H1 (cell line): ENCODE results near the gene SFTPB. TPM values are rescaled to one million over a fixed set of nuclear protein-coding genes. Genes with fewer than 3 reads are reported as not detected.

Source experiments
- CTCF ChIA-PET: fragments of 300-600 bp; sonication (Branson Sonifier 250); formaldehyde crosslinking; loops from one replicate; lab custom pipeline; 2021; ENCODE audit not compliant: partially characterized antibody; lab: Charles Lee
- POLR2A ChIA-PET: fragments of 300-600 bp; sonication (Branson Sonifier 250); formaldehyde crosslinking; loops from one replicate; lab custom pipeline; 2021; ENCODE audit warnings: inconsistent platforms; ENCODE audit not compliant: partially characterized antibody; lab: Charles Lee
- DNase-seq, 2 experiments: peaks; one replicate each; pipeline versions ENCODE4 v3.0.0 to v3.0.0-alpha.2; 2010 to 2022; ENCODE audit warnings: low spot score in 2 of 2, low read depth in 1 of 2, mixed read lengths in 1 of 2
- FAIRE-seq: peaks from 2 replicates; lab custom pipeline; 2011; peaks lifted over from hg19 to GRCh38; lab: Jason Lieb, UNC
- H2AFZ ChIP-seq: 2 replicates; pipeline ENCODE4 v1.8.1; 2012; ENCODE audit warnings: low read length, inconsistent platforms
- H2AK5ac ChIP-seq: 2 replicates; pipeline ENCODE4 v1.6.1; 2013; ENCODE audit warnings: low read depth, low read length
- H2BK120ac ChIP-seq: replicated peaks from 2 replicates; pipeline ENCODE3; 2013; ENCODE audit warnings: low read depth, low read length, inconsistent platforms
- H2BK12ac ChIP-seq: 2 replicates; pipeline ENCODE4 v1.6.1; 2013; ENCODE audit warnings: low read depth, low read length
- H2BK15ac ChIP-seq: 2 replicates; pipeline ENCODE4 v1.6.1; 2013; ENCODE audit warnings: low read length
- H2BK20ac ChIP-seq: 2 replicates; pipeline ENCODE4 v1.6.1; 2013; ENCODE audit warnings: low read length
- H2BK5ac ChIP-seq: 2 replicates; pipeline ENCODE4 v1.6.1; 2013; ENCODE audit warnings: low read depth, low read length
- H3K14ac ChIP-seq: 2 replicates; pipeline ENCODE4 v1.6.1; 2013; ENCODE audit warnings: inconsistent platforms; ENCODE audit not compliant: insufficient read length
- H3K18ac ChIP-seq: 2 replicates; pipeline ENCODE4 v1.6.1; 2013; ENCODE audit warnings: low read length; ENCODE audit errors: extremely low read depth
- H3K23ac ChIP-seq: 2 replicates; pipeline ENCODE4 v1.6.1; 2013; ENCODE audit warnings: inconsistent platforms; ENCODE audit not compliant: insufficient read length
- H3K23me2 ChIP-seq: 2 replicates; pipeline ENCODE4 v1.6.1; 2013; ENCODE audit warnings: low read depth, low read length
- H3K27ac ChIP-seq: 2 replicates; pipeline ENCODE4 v1.6.1; 2011; ENCODE audit warnings: low read depth, low read length, inconsistent platforms
- H3K27me3 ChIP-seq, 4 experiments: replicated peaks in 1 of 4; 1 replicate in 1 of 4; 2 replicates in 3 of 4; pipeline versions ENCODE4 v1.6.1 to v1.8.1; 2011 to 2013; ENCODE audit warnings: low read length in 3 of 4, mild to moderate bottlenecking in 3 of 4, inconsistent platforms in 2 of 4, mixed read lengths in 2 of 4, moderate library complexity in 1 of 4; ENCODE audit not compliant: control insufficient read depth in 3 of 4, insufficient read depth in 3 of 4; ENCODE audit errors: extremely low read depth in 1 of 4
- H3K36me3 ChIP-seq, 4 experiments: 2 replicates each; pipeline versions ENCODE4 v1.6.1 to v1.8.1; 2011 to 2013; ENCODE audit warnings: mild to moderate bottlenecking in 4 of 4, low read length in 3 of 4, moderate library complexity in 2 of 4, control low read depth in 1 of 4, inconsistent platforms in 1 of 4; ENCODE audit not compliant: insufficient read depth in 4 of 4, control insufficient read depth in 2 of 4
- H3K4ac ChIP-seq: replicated peaks from 2 replicates; pipeline ENCODE3; 2013; ENCODE audit warnings: low read length, low read depth, mixed read lengths, inconsistent platforms; ENCODE audit not compliant: insufficient read length
- H3K4me1 ChIP-seq, 4 experiments: replicated peaks in 1 of 4; 1 replicate in 1 of 4; 2 replicates in 3 of 4; pipeline versions ENCODE4 v1.6.1 to v1.8.1; 2011 to 2013; ENCODE audit warnings: low read length in 3 of 4, inconsistent platforms in 2 of 4, mixed read lengths in 1 of 4; ENCODE audit not compliant: insufficient read depth in 4 of 4, control insufficient read depth in 3 of 4
- H3K4me2 ChIP-seq, 2 experiments: 2 replicates each; pipeline versions ENCODE4 v1.6.1 to v1.8.1; 2011 to 2013; ENCODE audit warnings: low read depth in 2 of 2, low read length in 2 of 2, control low read depth in 1 of 2, inconsistent platforms in 1 of 2, mild to moderate bottlenecking in 1 of 2; ENCODE audit not compliant: insufficient read depth in 1 of 2
- H3K4me3 ChIP-seq, 4 experiments: fragments of 200-600, 300-600 bp in 1 of 4; sonication (generic), shearing (Covaris generic), sonication (Bioruptor Twin) in 1 of 4; 2 replicates each; pipeline versions ENCODE4 v1.5.1 to v1.8.1; 2011 to 2016; ENCODE audit warnings: low read length in 4 of 4, low read depth in 3 of 4, control low read depth in 2 of 4, inconsistent platforms in 2 of 4, mild to moderate bottlenecking in 2 of 4, mixed read lengths in 1 of 4, moderate library complexity in 1 of 4; ENCODE audit not compliant: insufficient read depth in 2 of 4; ENCODE audit errors: extremely low read depth in 1 of 4
- H3K56ac ChIP-seq: replicated peaks from 2 replicates; pipeline ENCODE3; 2013; ENCODE audit warnings: low read depth, mild to moderate bottlenecking, mixed read lengths, low read length, inconsistent platforms; ENCODE audit not compliant: insufficient read length
- H3K79me1 ChIP-seq: 2 replicates; pipeline ENCODE4 v1.6.1; 2013; ENCODE audit warnings: low read depth, low read length, control low read depth
- H3K79me2 ChIP-seq, 2 experiments: 2 replicates each; pipeline versions ENCODE4 v1.6.1 to v1.8.1; 2012 to 2013; ENCODE audit warnings: low read length in 2 of 2, mild to moderate bottlenecking in 2 of 2, inconsistent platforms in 1 of 2; ENCODE audit not compliant: insufficient read depth in 2 of 2, control insufficient read depth in 1 of 2
- H3K9ac ChIP-seq, 4 experiments: replicated peaks in 1 of 4; 1 replicate in 1 of 4; 2 replicates in 3 of 4; pipeline versions ENCODE4 v1.6.1 to v1.8.1; 2011 to 2013; ENCODE audit warnings: low read depth in 3 of 4, low read length in 3 of 4, control low read depth in 2 of 4, mild to moderate bottlenecking in 2 of 4, moderate library complexity in 2 of 4, inconsistent platforms in 1 of 4; ENCODE audit errors: extremely low read depth in 1 of 4
- H3K9me3 ChIP-seq, 2 experiments: 2 replicates each; pipeline versions ENCODE4 v1.6.1 to v1.8.1; 2012 to 2013; ENCODE audit warnings: mild to moderate bottlenecking in 2 of 2, moderate library complexity in 2 of 2, control low read depth in 1 of 2, inconsistent platforms in 1 of 2, low read depth in 1 of 2, low read length in 1 of 2, mixed read lengths in 1 of 2; ENCODE audit not compliant: insufficient read depth in 2 of 2
- H4K20me1 ChIP-seq, 2 experiments: replicated peaks in 1 of 2; 2 replicates each; pipeline versions ENCODE3 to v1.8.1; 2011 to 2013; ENCODE audit warnings: inconsistent platforms in 2 of 2, low read length in 2 of 2, mild to moderate bottlenecking in 1 of 2; ENCODE audit not compliant: insufficient read depth in 2 of 2, control insufficient read depth in 1 of 2
- H4K5ac ChIP-seq: 2 replicates; pipeline ENCODE4 v1.6.1; 2013; ENCODE audit warnings: low read length, low read depth, mixed read lengths, inconsistent platforms; ENCODE audit not compliant: insufficient read length
- H4K8ac ChIP-seq: 2 replicates; pipeline ENCODE4 v1.8.0; 2013; ENCODE audit warnings: mild to moderate bottlenecking, moderate library complexity, low read length, inconsistent platforms; ENCODE audit not compliant: insufficient read depth; ENCODE audit errors: extremely low read depth
- H4K91ac ChIP-seq: replicated peaks from 2 replicates; pipeline ENCODE3; 2013; ENCODE audit warnings: low read length, mixed read lengths, inconsistent platforms; ENCODE audit not compliant: insufficient read length
- ASH2L ChIP-seq: fragments of 200-600, 300-600 bp; sonication (generic); IDR thresholded peaks from one replicate; pipeline ENCODE4 v1.7.1; 2017; ENCODE audit warnings: low read length
- CBX8 ChIP-seq: fragments of 300-800, 300-1000 bp; sonication (generic); IDR thresholded peaks from 2 replicates; pipeline ENCODE4 v1.7.1; 2016; ENCODE audit warnings: low read depth, low read length, borderline replicate concordance
- GABPA ChIP-seq: IDR thresholded peaks from 2 replicates; pipeline ENCODE4 v1.6.1; 2011; ENCODE audit warnings: mild to moderate bottlenecking, low read length, moderate library complexity, borderline replicate concordance; ENCODE audit not compliant: insufficient read depth
- JUN ChIP-seq: IDR thresholded peaks from 2 replicates; pipeline ENCODE4 v1.6.1; 2011; ENCODE audit warnings: low read depth, mild to moderate bottlenecking, improper control_type of control experiment, low read length
- POLR2A ChIP-seq, 2 experiments: IDR thresholded peaks; 1 replicate in 1 of 2; 2 replicates in 1 of 2; pipeline ENCODE4 v1.6.1; 2011; ENCODE audit warnings: low read depth in 2 of 2, low read length in 2 of 2, mild to moderate bottlenecking in 2 of 2; ENCODE audit errors: control extremely low read depth in 1 of 2
- SIN3A ChIP-seq, 2 experiments: IDR thresholded peaks in 1 of 2; conservative IDR thresholded peaks in 1 of 2; 2 replicates each; pipeline ENCODE4 v1.6.1; 2011 to 2012; ENCODE audit warnings: low read length in 2 of 2, improper control_type of control experiment in 1 of 2, low read depth in 1 of 2, mild to moderate bottlenecking in 1 of 2
- TAF1 ChIP-seq: IDR thresholded peaks from 2 replicates; pipeline ENCODE4 v1.6.1; 2011; ENCODE audit warnings: mild to moderate bottlenecking, low read depth, low read length
- WGBS, 2 experiments: shearing (Covaris generic) in 1 of 2; methylation state at CpG; one replicate each; pipeline versions ENCODE4 v1.1.6 to v1.1.7; 2013 to 2015; ENCODE audit warnings: low lambda C conversion rate in 2 of 2, mixed read lengths in 2 of 2, inconsistent platforms in 1 of 2, low coverage in 1 of 2, missing lambda C conversion rate in 1 of 2; ENCODE audit not compliant: insufficient replicate concordance in 2 of 2, insufficient coverage in 1 of 2, insufficient read length in 1 of 2; ENCODE audit errors: extremely low coverage in 1 of 2, missing lambda C conversion rate in 1 of 2; 5-methylcytosine and 5-hydroxymethylcytosine counted together
- polyA plus RNA-seq, 7 experiments: library from polyadenylated mRNA; depleted of rRNA in 3 of 7; stranded (reverse) in 5 of 7; unstranded in 2 of 7; fragments of >200 nt in 5 of 7; fragments of 200-250 nt in 2 of 7; gene quantifications; 1 replicate in 5 of 7; 2 replicates in 1 of 7; 4 replicates in 1 of 7; pipeline versions ENCODE4 v1.2.1 to v1.2.3, GENCODE V29; 2011 to 2013; ENCODE audit warnings: missing spikeins in 2 of 7, mixed read lengths in 2 of 7
- total RNA-seq: library from RNA; stranded (reverse); fragmentation: NEBNext Ultra II Directional; extraction: Animal tissue kit (Norgen Biotek cat#: 25700); gene quantifications from 2 replicates; pipeline ENCODE4 v1.2.1, GENCODE V29; 2021
- TF ChIP-seq, protein P1 (sequence below): IDR thresholded peaks from 2 replicates; pipeline ENCODE4 v1.6.1; 2012; ENCODE audit warnings: inconsistent platforms
- TF ChIP-seq, protein P2 (sequence below): IDR thresholded peaks from 2 replicates; pipeline ENCODE4 v1.6.1; 2012; ENCODE audit warnings: inconsistent platforms

The SFTPB gene
- total and polyA plus RNA-seq, 2 of the 8 experiments (the other 6 are each of a cell fraction or from before 2014, with no cell fraction given) = not detected

DNA sequence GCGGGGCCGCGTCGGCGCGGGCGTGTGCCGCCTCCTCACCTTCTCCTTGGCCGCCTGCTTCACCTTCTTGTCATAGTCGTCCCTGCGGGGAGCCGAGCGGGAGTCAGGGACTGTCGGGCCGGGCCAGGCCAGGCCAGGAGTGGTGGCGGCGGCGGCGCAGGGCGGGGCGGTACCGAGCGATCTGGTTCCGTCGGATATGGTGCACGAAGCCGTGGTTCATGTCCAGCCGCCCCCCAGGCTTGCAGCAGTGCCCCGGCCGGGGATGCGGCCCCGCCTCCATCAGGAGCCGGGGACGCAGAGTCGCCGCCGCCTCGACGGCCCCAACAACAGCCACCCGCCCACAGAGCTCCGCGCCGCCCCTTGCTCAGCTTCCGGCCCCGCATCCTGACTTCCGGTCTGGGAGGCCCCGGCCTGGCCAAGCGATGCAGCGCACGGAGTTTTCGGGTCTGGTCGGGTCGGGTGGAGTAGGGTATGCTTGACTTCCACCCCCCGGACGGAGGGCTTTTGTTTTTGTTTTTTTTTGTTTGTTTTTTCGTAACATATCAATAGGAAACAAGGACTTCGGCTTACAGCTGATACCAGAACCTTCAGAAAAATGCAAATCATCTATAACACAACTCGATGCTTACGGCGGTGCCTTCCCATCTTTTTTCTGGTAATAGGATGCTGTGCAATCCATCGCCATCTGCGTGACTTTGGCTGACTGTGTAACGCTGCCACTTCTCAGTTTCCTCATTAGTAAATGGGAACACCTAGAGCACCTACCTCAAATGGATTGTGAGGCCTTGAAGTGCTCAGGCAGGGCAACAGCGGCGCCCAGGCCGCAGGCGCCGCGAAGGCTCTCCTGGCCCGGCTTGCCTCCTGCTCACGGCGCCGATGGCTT lies 56.1 kb downstream of the SFTPB start, which contains the start of gene C2orf68:
Gene C2orf68, minus strand, starts transcription at position 362 of the 883 bp plus-strand sequence. Its CDS starts 82 bp downstream, at position 280.
- peaks cover 0 to 1% (median under 1%) of the 10 kb centered on the region in 4 experiments; a peak in 4 of 7 replicates for H3K4me1 ChIP-seq
- peaks cover 4% of the 10 kb centered on the region; the same call in 1 of the 2 replicates for H3K23me2 ChIP-seq
- peak within 1 kb of the TSS; percentile 56 for H4K91ac ChIP-seq
- no peaks in the 10 kb centered on the region for H3K9me3 ChIP-seq
- H2AK5ac ChIP-seq = no peak within 1 kb of the TSS
- H3K36me3 ChIP-seq = peaks cover 5 to 16% (median 14%) of the 10 kb centered on the region in 4 experiments; a peak in 6 of 8 replicates
- 14% methylated on average over 50 of the region's 73 CpGs; no CpG with 5 or more reads in 1 of the 2 experiments for WGBS, 2 experiments
- H3K9ac ChIP-seq = peak within 1 kb of the TSS in 3 of 4 experiments; percentile 30 to 83 (median 65); a peak in 6 of 7 replicates
- FAIRE-seq (no peak), DNase-seq (peak; percentile 70 to 92)
- H2BK120ac ChIP-seq = no peak within 1 kb of the TSS
- peaks cover 0 to 11% of the 10 kb centered on the region in 2 experiments for H4K20me1 ChIP-seq
- H3K4me3 ChIP-seq = peak within 1 kb of the TSS; percentile 78 to 87 (median 84)
- H3K23ac ChIP-seq = no peak within 1 kb of the TSS
- peak within 1 kb of the TSS; percentile 64 for H2BK5ac ChIP-seq
- H3K27ac ChIP-seq = peak within 1 kb of the TSS; percentile 73
- peak within 1 kb of the TSS; percentile 78 for H2BK12ac ChIP-seq
- H3K56ac ChIP-seq = no peak within 1 kb of the TSS
- peak within 1 kb of the TSS; percentile 24 for H4K5ac ChIP-seq
- H3K4ac ChIP-seq = peak within 1 kb of the TSS; percentile 2
- no peak within 1 kb of the TSS for H3K14ac ChIP-seq
- no peaks in the 10 kb centered on the region for H3K27me3 ChIP-seq
- peak within 1 kb of the TSS; percentile 89; the same call in 1 of the 2 replicates for H4K8ac ChIP-seq
- ChIA-PET CTCF (interaction anchor here (0.7 to 0.8 kb wide), 3 partner anchors 8 to 190 kb away, joined by 3 to 5 read pairs (median 3); no protein-coding TSS in a partner anchor), POLR2A (interaction anchor here (0.7 to 7.9 kb wide), 26 partner anchors 8 to 494 kb away, joined by 3 to 95 read pairs (median 5); partner anchors contain the start of genes GGCX, MAT2A, POLR1A and PTCD3)
- H3K79me2 ChIP-seq = peaks cover 4 to 20% of the 10 kb centered on the region in 2 experiments; a peak in 2 of 4 replicates
- H2BK15ac ChIP-seq = 0 out of 2 replicates have a peak within 1 kb of the TSS, but pooled peaks have one; percentile 6
- H2AFZ ChIP-seq = peak within 1 kb of the TSS; percentile 14; the same call in 1 of the 2 replicates
- no peaks in the 10 kb centered on the region; the same call in none of the 2 replicates for H3K79me1 ChIP-seq
- H3K18ac ChIP-seq = peak within 1 kb of the TSS; percentile 96
- peak within 1 kb of the TSS; percentile 68 to 82 for H3K4me2 ChIP-seq
- no peak within 1 kb of the TSS for H2BK20ac ChIP-seq
- TF ChIP-seq, protein P1, sequence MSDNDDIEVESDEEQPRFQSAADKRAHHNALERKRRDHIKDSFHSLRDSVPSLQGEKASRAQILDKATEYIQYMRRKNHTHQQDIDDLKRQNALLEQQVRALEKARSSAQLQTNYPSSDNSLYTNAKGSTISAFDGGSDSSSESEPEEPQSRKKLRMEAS = peak; percentile 44
- TF ChIP-seq TAF1 (peak; percentile 77), SIN3A (conservative IDR thresholded peaks at IDR 0.05 in 1 of 2, IDR thresholded peaks at IDR 0.05 in 1 of 2; ENCODE audit: low read depth in 1 of 2, low read length in 2 of 2) (peak; percentile 9 to 69; a peak in 3 of 4 replicates), JUN (no peak), GABPA (peak; percentile 95), POLR2A (IDR thresholded peaks at IDR 0.05; ENCODE audit: control extremely low read depth in 1 of 2, low read depth in 2 of 2, low read length in 2 of 2) (peak; percentile 73 to 84), ASH2L (peak; percentile 80), CBX8 (no peak)
- TF ChIP-seq, protein P2, sequence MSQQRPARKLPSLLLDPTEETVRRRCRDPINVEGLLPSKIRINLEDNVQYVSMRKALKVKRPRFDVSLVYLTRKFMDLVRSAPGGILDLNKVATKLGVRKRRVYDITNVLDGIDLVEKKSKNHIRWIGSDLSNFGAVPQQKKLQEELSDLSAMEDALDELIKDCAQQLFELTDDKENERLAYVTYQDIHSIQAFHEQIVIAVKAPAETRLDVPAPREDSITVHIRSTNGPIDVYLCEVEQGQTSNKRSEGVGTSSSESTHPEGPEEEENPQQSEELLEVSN = peak; percentile 61
